Measurements from ENCODE around the gene S100PBP.
"Not testable (repeated sequence)": the region's sequence is repeated elsewhere in the genome, so short reads cannot be mapped to it uniquely, and the experiment has no call there.

S100PBP gene

DNA sequence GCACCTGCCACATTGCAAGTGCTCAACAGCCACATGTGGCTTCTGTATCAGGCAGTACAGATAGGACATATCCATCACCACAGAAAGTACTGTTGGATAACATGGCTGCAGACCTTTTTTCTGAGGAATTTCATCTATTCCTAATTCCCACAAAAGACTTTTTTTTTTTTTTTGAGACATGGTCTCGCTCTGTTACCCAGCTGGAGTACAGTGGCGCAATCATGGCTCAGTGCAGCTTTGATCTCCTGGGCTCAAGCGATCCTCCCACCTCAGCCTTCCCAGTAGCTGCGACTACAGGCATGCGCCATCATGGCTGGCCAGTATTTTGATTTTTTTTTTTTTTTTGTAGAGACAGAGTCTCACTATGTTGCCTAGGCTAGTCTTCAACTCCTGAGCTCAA, 33.6 kb upstream of the S100PBP start:
- in situ Hi-C loops (cut with MboI; ENCODE audit: low sequenced_read_pairs), result no loop called here

DNA sequence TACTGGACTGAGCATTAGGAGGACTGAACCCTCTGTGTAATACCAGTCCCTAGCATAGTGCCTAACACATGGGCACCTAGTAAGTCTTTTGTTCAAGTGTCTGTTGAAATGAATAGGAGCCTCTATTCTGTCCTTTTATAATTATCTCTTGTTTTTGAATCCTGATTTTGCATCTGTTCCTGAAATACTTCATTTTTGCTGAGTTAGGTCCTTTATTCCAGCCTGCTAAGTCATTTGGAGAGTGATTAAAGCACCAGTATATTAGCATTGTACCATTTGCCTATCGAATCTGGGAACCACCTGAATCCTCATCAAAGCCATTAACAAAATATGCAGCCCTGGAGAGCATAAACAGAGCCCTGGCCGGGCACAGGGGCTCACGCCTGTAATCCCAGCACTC, 32.6 kb upstream of the S100PBP start:
- in situ Hi-C loops (cut with MboI; ENCODE audit: low sequenced_read_pairs), result no loop called here

DNA sequence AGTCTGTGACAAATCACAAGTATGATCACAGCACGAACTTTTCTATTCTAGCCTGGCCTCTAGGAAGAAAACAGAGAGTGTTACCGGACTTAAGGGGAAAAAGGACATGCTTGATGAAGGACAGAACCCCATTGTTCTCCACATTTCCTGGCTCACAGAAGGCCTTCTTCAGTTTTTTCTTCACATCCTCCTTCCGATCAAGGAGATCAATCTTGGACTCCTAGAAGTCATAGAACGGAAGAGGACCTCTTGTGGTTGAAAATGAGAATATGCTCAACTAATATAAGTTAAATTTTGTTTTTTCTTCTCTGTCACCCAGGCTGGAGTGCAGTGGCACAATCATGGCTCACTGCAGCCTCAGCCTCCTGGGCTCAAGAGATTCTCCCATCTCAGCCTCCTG, 30.6 kb upstream of the S100PBP start:
- in situ Hi-C loops (cut with MboI; ENCODE audit: low sequenced_read_pairs), result no loop called here

DNA sequence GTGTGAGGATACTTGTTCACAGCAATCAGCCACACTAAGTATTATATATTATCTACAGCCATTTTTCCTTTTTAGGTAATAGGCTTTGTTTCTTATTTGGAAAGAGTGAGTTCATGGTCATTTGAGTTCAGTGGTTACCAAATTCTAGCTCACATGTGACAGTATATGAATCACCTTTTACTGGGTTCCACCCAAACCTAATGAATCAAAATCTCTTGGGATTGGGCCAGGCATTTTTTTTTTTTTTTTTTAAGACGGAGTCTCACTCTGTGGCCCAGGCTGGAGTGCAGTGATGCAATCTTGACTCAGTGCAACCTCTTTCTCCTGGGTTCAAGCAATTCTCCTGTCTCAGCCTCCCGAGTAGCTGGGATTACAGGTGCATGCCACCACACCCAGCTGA, 28.1 kb upstream of the S100PBP start:
- in situ Hi-C loops (cut with MboI; ENCODE audit: low sequenced_read_pairs), result not testable (repeated sequence)

DNA sequence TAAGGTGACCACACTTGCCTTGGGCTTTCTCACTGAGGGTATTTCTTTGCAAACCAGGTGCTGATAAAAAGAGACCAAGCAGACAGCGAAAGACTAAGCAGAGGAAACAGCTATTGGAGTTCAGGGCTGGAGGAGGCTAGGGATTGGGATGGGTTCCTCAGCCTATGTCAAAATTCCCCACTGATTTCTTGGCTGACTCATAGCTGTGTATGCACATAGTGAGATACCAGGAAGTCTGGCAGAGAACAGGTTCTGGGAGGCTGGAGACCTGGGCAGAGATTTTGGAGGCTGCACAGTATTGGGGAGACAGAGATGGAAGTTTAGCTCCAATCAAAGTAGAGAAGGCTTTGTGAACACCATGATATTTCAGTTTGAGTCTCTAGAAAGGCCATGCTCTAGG, 25.6 kb upstream of the S100PBP start:
- in situ Hi-C loops (cut with MboI; ENCODE audit: low sequenced_read_pairs), result no loop called here

DNA sequence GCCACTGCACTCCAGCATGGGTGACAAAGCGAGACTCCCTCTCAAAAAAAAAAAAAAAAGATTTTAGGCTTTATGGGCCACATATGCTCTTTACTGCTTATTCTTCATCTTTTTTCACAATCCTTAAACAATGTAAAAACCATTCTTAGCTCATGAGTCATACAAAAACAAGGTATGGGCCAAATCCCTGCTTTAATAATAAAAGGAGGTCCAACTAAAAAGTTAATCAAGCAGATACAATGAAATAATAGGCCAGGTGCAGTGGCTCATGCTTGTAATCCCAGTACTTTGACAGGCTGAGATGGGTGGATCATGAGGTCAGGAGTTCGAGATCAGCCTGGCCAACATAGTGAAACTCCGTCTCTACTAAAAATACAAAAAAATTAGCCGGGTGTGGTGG, 21.7 kb upstream of the S100PBP start:
- in situ Hi-C loops (cut with MboI; ENCODE audit: low sequenced_read_pairs), result not testable (repeated sequence)

DNA sequence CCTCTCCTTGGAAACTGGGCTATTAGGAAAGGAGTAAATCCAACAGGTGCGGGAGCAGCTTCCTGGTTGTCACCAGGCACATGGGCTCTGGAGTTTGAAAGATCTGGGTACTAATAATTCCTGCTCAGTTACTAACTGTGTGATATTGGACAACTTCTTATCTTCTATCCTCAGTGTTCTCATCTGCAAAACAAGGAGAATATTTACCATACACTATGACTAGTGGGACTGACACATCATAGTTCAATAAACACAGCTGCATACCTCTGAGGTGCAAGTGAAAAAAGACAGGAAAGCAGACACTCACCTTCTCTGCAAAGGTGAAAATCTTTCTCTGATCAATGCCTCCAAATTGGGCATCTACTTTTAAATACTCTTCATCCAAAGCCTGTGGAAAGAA, 20.0 kb upstream of the S100PBP start:
- in situ Hi-C loops (cut with MboI; ENCODE audit: low sequenced_read_pairs), result no loop called here

DNA sequence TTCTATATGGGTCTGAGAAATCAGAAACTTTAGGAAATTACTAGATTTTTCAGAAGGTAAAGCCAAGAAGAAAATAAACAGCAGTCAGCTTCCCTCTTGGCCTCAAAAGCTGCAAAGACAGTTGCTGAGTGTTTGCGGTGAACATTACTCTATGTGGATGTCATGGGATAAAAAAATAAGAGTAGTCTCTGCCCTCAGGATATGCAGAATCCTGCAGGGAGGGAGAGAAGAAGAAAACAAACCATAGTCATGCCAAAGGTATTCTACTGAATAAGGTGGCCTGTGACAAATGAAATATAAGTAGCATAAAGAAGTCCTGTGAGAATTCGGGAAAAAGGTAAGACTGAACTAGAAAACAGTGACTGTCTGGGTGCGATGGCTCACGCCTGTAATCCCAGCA, 19.3 kb upstream of the S100PBP start:
- in situ Hi-C loops (cut with MboI; ENCODE audit: low sequenced_read_pairs), result no loop called here

DNA sequence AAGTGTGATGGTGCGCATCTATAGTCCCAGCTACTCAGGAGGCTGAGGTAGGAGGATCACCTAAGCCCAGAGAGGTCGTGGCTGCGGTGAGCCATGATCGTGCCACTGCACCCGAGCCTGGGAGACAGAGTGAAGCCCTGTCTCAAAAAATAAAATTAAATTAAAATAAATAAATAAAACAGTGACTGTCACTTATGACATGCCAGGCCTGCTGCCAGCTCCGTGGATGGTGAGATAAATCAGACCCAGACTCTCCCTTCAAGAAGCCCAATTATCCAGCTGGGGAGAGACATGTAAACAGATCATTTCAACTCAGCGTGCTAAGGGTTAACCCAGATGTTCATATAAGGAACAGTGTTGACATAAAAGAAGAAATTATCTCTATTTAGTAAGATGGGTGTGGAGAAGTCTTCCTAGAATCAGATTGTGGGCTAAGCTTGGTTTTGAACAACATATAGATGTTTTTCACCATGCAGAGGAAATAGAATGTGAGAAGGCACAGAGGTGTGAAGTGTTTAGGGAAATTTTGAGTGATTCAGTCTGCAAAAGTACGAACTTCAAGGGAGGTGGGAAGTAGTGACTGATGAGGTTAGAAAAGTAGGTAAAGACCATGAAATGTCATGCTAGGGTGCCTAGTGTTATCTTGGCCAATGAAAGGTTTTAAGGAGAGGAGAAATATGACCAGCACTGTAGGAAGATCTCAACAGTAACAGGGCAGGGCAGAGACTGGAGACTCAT, 18.6 kb upstream of the S100PBP start:
- in situ Hi-C loops (cut with MboI; ENCODE audit: low sequenced_read_pairs), result no loop called here

DNA sequence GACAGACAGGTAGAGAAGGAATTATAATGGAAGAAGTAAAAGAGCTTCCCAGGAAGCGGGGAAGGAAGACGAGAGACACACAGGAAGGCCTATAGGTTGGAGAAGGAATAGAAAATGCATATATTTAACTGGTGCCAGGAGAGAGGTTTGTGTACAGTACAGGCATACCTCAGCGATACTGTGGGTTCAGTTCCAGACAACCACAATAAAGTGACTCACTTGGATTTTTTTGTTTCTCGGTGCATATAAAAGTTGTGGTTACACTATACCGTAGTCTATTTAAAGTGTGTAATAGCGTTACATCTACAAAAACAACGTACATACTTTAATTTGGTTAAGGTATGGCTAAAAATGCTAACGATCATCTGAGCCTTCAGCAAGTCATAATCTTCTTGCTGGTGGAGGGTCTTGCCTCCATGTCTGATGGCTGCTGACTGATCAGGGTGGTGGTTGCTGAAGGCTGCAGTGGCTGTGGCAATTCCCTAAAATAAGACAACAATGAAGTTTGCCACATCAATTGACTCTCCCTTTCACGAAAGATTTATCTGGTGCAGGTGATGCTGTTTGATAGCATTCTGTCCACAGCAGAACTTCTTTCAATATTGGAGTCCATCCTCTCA, 16.2 kb upstream of the S100PBP start:
- in situ Hi-C loops (cut with MboI; ENCODE audit: low sequenced_read_pairs), result no loop called here

DNA sequence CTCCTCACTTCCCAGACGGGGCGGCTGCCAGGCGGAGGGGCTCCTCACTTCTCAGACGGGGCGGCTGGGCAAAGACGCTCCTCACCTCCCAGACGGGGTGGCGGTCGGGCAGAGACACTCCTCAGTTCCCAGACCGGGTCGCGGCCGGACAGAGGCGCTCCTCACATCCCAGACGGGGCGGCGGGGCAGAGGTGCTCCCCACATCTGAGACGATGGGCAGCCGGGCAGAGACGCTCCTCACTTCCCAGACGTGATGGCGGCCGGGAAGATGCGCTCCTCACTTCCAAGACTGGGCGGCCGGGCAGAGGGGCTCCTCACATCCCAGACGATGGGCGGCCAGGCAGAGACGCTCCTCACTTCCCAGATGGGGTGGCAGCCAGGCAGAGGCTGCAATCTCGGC, 13.0 kb upstream of the S100PBP start:
- in situ Hi-C loops (cut with MboI; ENCODE audit: low sequenced_read_pairs), result not testable (repeated sequence)

DNA sequence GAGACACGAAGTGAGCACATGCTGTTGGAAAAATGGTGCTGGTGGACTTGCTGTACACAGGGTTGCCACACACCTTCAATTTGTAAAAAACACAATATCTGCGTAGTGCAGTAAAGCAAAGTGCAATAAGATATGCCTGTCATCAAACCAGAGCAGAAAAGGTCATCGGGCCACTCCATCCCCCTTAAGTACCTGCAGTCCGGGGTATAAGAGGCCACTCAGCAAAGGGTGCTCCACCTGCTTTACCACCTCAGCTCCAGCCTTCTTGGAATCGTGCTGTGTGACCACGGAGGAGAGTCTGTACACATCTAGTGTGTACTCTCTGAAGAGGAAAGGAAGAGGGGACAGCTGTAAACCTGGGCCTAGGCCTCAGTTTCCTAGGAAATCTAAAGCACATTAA, 11.2 kb upstream of the S100PBP start:
- in situ Hi-C loops (cut with MboI; ENCODE audit: low sequenced_read_pairs), result no loop called here

DNA sequence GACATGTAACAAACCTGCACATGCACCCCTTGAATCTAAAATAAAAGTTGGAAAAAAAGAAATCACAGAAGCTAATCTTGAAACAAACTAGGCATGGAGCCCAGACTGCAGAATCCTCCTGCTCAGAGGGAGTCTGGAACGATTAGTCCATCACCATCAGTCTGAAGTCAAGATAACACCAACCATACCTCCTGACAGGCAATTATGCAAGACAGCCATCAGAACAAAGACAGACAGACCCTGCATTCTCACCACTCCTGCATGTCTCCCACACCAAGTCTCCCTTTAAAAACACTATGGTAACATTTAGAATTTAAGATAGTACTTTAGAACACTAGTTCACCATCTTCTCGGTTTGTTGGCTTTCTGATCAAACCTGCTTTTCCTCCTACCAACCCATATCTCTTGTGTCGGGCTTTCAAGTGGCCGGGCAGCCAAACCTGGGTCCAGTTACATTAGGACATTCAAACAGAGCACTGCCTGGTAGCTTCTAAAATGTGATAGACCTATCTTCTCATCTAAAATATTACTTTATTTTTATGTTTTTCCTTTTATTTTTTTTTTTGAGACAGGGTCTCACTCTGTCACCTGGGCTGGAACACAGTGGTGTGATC, 10.4 kb upstream of the S100PBP start:
- in situ Hi-C loops (cut with MboI; ENCODE audit: low sequenced_read_pairs), result no loop called here

DNA sequence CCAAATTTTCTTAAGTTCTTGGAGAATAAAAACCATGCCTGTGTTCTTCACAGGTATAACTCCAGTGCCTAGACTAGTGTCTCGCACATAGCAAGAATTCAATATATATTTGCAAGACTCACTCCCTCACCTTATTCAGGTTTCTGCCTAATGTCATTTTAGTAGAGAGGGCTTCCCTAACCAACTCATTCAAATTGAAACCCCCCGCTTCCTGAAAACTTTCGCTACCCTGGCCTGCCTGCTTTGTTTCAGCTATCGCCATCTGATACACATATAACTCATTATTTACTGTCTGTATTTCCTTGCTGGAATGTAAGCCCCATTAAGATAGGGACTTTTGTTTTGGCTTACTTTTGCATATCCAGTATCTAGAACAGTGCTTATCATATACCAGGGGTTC, 8.9 kb upstream of the S100PBP start:
- in situ Hi-C loops (cut with MboI; ENCODE audit: low sequenced_read_pairs), result no loop called here

DNA sequence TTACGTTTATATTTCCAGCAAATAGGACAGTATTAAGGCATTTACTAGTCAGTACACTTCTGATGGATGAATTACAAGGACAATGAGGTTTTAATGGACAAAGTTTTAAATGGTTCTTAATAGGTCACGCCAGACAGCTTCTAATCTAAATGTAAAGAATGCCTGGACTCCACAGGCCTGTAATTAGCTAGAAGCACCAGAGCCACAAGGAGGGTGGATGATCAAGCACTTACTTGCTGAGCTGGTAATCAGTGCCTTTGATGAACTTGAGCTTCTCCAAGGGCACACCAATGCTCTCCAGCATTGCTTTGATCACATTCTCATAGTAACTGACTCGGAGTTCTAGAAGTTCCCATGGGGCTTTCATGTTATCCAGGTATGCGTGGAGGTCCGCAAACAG, 7.1 kb upstream of the S100PBP start:
- in situ Hi-C loops (cut with MboI; ENCODE audit: low sequenced_read_pairs), result no loop called here

DNA sequence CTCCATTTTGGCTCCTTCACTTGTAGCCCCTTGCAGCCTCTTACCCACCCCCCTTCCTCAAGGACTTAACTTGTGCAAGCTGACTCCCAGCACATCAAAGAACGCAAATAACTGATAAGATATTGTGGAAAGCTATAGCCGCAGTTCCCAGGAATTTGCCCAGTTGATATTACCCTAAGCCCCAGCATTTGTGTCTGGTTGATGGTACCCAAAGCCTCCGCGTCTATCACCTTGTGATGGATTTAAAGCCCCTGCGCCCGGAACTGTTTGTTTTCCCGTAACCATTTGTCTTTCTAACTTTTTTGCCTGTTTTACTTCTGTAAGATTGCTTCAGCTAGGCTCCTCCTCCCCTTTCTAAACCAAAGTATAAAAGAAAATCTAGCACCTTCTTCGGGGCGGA, 6.2 kb upstream of the S100PBP start:
- in situ Hi-C loops (cut with MboI; ENCODE audit: low sequenced_read_pairs), result no loop called here

DNA sequence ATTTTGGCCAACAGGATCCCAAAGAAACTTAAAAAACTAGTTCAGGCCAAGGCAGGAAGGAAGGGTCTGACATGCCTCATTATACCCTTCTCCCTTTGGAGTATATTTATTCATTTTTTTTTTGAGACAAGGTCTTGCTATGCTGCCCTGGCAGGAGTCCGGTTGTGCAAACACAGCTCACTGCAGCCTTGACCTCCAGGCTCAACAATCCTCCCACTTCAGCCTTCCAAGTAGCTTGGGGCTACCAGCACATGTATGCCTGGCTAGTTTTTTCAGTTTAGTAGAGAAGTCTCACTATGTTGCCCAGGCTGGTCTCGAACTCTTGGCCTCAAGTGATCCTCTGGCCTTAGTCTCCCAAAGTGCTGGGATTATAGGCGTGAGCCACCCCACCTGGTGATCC, 5.5 kb upstream of the S100PBP start:
- in situ Hi-C loops (cut with MboI; ENCODE audit: low sequenced_read_pairs), result no loop called here

DNA sequence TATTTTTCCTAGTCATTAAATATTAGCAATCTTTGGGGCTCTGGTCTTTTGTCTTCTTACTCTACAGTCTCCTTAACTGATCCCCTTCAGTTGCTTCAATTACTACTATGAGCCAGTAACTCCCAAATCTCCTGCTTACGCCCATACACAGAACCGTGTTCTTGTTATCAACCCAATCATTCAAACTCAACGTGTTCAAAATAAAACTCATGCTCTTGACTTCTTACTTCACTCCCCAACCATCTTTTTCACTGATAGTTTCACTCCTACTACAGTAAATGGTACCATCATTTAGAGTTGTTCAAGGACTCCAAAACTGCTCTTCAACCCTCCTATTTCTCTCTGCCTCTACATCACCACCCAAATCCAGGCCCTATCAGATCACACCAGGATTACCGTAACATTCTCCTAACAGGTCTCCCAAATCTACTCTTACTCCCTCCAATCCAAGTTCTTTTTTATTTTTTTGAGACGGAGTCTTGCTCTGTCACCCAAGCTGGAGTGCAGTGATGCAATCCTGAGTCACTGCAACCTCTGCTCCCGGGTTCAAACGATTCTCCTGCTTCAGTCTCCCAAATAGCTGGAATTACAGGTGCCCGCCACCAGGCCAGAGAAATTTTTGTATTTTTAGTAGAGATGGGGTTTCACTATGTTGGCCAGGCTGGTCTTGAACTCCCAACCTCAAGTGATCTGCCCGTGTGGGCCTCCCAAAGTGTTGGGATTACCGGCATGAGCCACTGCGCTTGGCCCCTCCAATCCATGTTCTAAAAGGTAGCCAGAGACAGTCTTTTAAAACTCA, 3.3 kb upstream of the S100PBP start:
- in situ Hi-C loops (cut with MboI; ENCODE audit: low sequenced_read_pairs), result no loop called here

DNA sequence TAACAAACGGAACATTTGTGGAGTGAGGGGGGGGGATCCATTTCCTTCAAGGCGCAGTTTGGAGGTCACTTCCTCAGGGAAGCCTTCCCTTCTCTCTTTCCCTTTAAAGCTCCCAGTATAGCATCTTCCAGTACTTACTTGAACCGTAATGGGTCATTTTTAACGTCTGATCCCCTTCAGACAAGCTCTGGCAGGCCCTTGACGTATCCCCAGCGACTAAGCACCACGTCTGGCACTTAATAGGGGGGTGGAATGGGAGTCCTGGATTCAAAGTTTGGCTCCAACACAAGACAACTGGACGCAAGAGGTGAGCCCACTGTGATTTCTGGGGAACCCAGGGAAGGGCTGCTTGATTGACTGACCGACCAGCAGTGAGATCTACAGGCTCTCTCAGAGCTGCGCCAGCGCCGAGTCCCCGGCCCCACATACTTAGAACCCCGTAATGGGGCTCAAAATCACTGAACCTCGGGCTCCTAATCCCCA, 736 bp upstream of the S100PBP start:
- in situ Hi-C loops (cut with MboI; ENCODE audit: low sequenced_read_pairs), result no loop called here

DNA sequence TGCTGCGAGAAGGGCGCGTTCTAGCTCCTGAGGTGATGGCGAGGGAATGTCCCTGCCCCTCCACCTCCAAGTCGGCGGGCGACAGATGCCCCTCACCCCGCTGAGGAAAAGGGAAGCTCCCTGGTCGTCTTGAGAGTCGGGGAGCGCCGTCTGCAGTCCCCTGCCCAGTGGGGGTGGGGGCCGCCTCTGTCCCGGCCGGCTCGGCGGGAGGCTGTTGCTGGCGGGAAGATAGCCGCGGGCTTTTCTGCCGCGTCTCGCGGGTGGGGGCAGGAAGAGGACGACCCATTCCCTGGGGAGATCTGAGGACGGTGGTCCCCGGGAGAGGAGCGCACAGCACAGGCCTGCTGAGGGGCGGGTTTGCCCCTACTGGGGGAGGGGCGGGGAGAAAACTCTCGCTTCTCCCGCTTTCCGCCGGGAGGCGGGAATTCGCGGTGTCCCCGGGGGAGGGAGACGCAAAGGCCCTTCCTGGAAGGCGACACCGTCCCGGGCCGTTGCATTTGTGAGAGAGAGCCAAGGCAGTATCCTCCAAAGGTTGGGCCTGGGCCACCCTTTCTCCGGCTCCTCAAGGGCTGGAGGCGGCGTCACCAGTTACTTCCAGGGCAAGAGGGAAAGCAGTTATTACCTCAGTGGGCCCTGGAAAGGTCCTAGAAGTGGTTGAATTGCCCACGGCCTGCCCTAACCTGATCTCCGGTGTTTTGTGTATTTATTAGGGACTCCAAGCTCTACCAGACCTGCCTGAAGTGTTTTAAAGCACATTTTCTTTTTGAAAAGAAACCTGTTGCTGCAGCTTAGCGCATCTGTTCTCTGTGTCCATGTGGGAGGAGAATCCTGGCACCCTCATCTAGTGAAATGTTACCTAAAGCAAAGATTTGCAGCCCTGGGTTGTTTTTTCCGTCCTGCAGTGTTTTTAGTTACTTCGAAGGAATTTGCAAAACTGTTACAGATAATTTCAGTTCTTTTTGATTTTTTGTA, 648 bp downstream of the S100PBP start:
- in situ Hi-C loops (cut with MboI; ENCODE audit: low sequenced_read_pairs), result no loop called here
